PC-9 (cell line): Measurements from ENCODE around the gene VPS33A.

Source experiments
- EZH2 ChIP-seq: fragments of 200-600 bp; sonication (generic); IDR thresholded peaks from 2 replicates; pipeline ENCODE4 v1.8.0; 2017; ENCODE audit warnings: antibody characterized with exemption, low read depth
- TF ChIP-seq, protein P1 (sequence below): fragments of 200-600 bp; sonication (generic); conservative IDR thresholded peaks from 2 replicates; pipeline ENCODE4 v1.6.1; 2017; ENCODE audit warnings: mixed run types, antibody characterized with exemption, mild to moderate bottlenecking, moderate library complexity

DNA sequence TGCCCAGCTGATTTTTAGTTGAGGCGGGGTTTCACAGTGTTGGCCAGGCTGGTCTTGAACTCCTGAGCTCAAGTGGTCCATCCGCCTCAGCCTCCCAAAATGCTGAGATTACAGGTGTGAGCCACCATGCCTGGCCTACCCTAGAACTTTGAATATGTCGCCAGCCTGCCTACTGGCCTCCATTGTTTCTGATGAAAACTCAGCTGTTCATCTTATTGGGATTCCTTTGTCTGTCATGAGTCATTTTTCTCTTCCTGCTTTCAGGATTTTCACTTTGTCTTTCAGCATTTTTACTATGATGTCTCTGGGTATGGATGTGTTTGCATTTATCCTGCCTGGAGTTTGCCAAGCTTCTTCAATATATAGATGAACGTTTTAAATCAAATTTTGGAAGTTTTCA is 70.9 kb downstream of the VPS33A start:
- TF ChIP-seq, protein P1, sequence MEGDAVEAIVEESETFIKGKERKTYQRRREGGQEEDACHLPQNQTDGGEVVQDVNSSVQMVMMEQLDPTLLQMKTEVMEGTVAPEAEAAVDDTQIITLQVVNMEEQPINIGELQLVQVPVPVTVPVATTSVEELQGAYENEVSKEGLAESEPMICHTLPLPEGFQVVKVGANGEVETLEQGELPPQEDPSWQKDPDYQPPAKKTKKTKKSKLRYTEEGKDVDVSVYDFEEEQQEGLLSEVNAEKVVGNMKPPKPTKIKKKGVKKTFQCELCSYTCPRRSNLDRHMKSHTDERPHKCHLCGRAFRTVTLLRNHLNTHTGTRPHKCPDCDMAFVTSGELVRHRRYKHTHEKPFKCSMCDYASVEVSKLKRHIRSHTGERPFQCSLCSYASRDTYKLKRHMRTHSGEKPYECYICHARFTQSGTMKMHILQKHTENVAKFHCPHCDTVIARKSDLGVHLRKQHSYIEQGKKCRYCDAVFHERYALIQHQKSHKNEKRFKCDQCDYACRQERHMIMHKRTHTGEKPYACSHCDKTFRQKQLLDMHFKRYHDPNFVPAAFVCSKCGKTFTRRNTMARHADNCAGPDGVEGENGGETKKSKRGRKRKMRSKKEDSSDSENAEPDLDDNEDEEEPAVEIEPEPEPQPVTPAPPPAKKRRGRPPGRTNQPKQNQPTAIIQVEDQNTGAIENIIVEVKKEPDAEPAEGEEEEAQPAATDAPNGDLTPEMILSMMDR: no peak
- TF ChIP-seq EZH2: no peak
